T-cell (primary cell): ENCODE measurements around the gene HSPD1. TPM values are rescaled to one million over a fixed set of nuclear protein-coding genes. Genes with fewer than 3 reads are reported as not detected.

Source experiments
- ATAC-seq, 4 experiments: fragments of 200-7000 bp in 3 of 4; fragments of 150-1000 bp in 1 of 4; cut with Tn5 transposase; replicated peaks in 1 of 4; 1 replicate in 3 of 4; 2 replicates in 1 of 4; pipeline ENCODE4 v1.10.0; 2021; ENCODE audit warnings: moderate library complexity in 3 of 4, mild to moderate bottlenecking in 2 of 4, moderate number of reproducible peaks in 1 of 4
- CTCF ChIA-PET, 2 donors: fragments of 300-600 bp; sonication (Branson Sonifier 250); formaldehyde crosslinking; loops; one replicate each; lab custom pipeline; 2022; ENCODE audit warnings: antibody characterized with exemption in 2 of 2; lab: Charles Lee
- POLR2A ChIA-PET, 2 donors: fragments of 300-600 bp; sonication (Branson Sonifier 250); formaldehyde crosslinking; loops; one replicate each; lab custom pipeline; 2022; ENCODE audit warnings: antibody characterized with exemption in 2 of 2; lab: Charles Lee
- DNase-seq, 35 experiments: peaks; one replicate each; pipeline versions ENCODE4 v3.0.0 to v3.0.0-alpha.2; 2013 to 2023
- H3K27ac ChIP-seq: one replicate; pipeline ENCODE4 v1.5.1; 2013; ENCODE audit warnings: low read length
- H3K27me3 ChIP-seq, 2 experiments: replicated peaks in 1 of 2; 1 replicate in 1 of 2; 2 replicates in 1 of 2; pipeline versions ENCODE4 v1.6.1 to v1.7.0; 2013; ENCODE audit warnings: low read length in 1 of 2, mixed read lengths in 1 of 2; ENCODE audit not compliant: control insufficient read depth in 2 of 2, insufficient read depth in 2 of 2; ENCODE audit errors: extremely low read depth in 1 of 2
- H3K36me3 ChIP-seq, 2 donors: 1 replicate in 1 of 2; 2 replicates in 1 of 2; pipeline versions ENCODE4 v1.6.1 to v1.7.0; 2013; ENCODE audit warnings: low read length in 1 of 2; ENCODE audit not compliant: control insufficient read depth in 2 of 2, insufficient read depth in 1 of 2; ENCODE audit errors: extremely low read depth in 1 of 2
- H3K4me1 ChIP-seq, 2 experiments: 1 replicate in 1 of 2; 2 replicates in 1 of 2; pipeline versions ENCODE4 v1.6.1 to v1.7.0; 2013; ENCODE audit warnings: low read length in 2 of 2, mixed read lengths in 1 of 2; ENCODE audit not compliant: insufficient read depth in 2 of 2, control insufficient read depth in 1 of 2; ENCODE audit errors: extremely low read depth in 1 of 2
- H3K4me3 ChIP-seq, 2 donors: 1 replicate in 1 of 2; 2 replicates in 1 of 2; pipeline versions ENCODE4 v1.5.1 to v1.7.0; 2013; ENCODE audit warnings: mild to moderate bottlenecking in 2 of 2, low read length in 1 of 2, moderate library complexity in 1 of 2; ENCODE audit not compliant: control insufficient read depth in 1 of 2; ENCODE audit errors: extremely low read depth in 1 of 2
- H3K9me3 ChIP-seq: 2 replicates; pipeline ENCODE4 v1.7.0; 2013
- H3K27ac Mint-ChIP-seq, 2 donors: one replicate each; pipeline ENCODE4 v1.8.0; 2020 to 2021; ENCODE audit warnings: mild to moderate bottlenecking in 2 of 2, mixed read lengths in 2 of 2
- H3K27me3 Mint-ChIP-seq, 2 donors: one replicate each; pipeline ENCODE4 v1.8.0; 2021 to 2022; ENCODE audit warnings: mixed read lengths in 2 of 2
- H3K36me3 Mint-ChIP-seq: one replicate; pipeline ENCODE4 v1.8.0; 2021; ENCODE audit warnings: mixed read lengths
- H3K4me1 Mint-ChIP-seq, 3 donors: one replicate each; pipeline ENCODE4 v1.8.0; 2020 to 2022; ENCODE audit warnings: mixed read lengths in 3 of 3, mild to moderate bottlenecking in 1 of 3
- H3K4me3 Mint-ChIP-seq, 3 donors: one replicate each; pipeline ENCODE4 v1.8.0; 2020 to 2022; ENCODE audit warnings: mild to moderate bottlenecking in 3 of 3, mixed read lengths in 3 of 3, moderate library complexity in 3 of 3
- H3K9me3 Mint-ChIP-seq, 3 donors: one replicate each; pipeline ENCODE4 v1.8.0; 2020 to 2022; ENCODE audit warnings: mixed read lengths in 3 of 3
- WGBS: methylation state at CpG from one replicate; pipeline ENCODE4 v1.1.5; 2013; ENCODE audit warnings: missing lambda C conversion rate; ENCODE audit not compliant: insufficient coverage; 5-methylcytosine and 5-hydroxymethylcytosine counted together
- total RNA-seq, 35 experiments: library from RNA in 6 of 35; stranded (reverse) in 6 of 35; fragments of 120-200 nt in 1 of 35; gene quantifications; one replicate each; pipeline versions ENCODE4 v1.2.1 to v1.2.4 and lab custom pipeline; 2013 to 2026

The HSPD1 gene
- total RNA-seq, result 100 to 1,000 TPM; 125 to 164 (median 130) TPM
- 175 TPM for total RNA-seq (2013)
- total RNA-seq (lab: John Stamatoyannopoulos, UW), result 133 to 2,793 (median 346) reads per million in 29 experiments

DNA sequence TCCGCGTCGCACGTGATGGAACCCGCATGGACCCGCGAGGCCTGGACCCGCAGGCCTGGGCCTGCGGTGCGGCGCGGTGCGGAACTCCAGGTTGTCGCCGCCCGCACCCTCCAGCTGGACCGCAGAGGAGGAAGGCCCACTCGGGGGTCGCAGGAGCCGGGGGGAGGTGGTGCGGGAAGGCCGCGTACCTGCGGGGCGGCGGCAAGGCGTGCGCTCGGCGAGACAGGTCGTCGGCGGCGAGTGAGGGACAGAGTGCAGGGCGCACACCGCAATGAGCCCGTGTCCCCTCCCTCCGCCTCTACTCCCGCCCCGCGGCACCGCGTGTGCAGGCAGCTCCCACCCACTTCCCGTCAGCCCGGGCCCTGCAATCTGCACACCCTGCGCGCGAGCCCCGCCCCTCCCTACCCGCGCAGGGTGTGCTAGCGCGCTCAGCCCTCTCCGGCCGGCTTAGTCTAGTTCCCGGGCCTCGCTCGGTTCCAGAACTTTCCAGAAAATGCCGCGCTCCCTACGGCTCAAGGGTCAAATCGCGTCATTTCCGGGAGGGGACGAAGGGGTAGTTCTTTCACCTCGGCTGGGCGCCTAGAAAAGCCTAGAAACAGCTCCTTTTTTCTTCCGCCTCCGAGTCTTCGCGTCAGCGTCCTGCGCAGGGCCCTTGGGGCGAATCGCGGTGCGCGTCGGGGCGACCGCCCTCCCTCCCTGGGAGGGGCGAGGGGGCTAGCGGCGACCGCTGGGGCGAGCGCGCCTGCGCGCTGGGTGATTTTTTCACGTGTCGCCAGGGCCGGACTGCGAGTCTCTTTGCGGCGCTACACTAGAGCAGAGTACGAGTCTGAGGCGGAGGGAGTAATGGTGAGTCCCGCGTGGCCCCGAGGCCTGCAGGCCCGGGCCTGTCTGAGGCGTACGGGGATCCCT is at the start of gene HSPD1, which contains the start of gene HSPE1:
TSS of gene HSPD1 (minus strand) at position 247 of the 909 bp plus-strand sequence. CDS start 992 bp downstream, outside the sequence.
TSS of gene HSPE1 (plus strand) at position 786 of the 909 bp plus-strand sequence. CDS start at position 844, 58 bp downstream.
- WGBS, result under 1% methylated on average over 89 of the region's 104 CpGs
- Histone ChIP-seq H3K27ac (peak within 1 kb of the TSS; percentile 98), H3K4me1 (peaks cover 23 to 31% of the 10 kb centered on the region in 2 experiments), H3K36me3 (peaks cover 0 to 35% of the 10 kb centered on the region in 2 donors), H3K27me3 (no peaks in the 10 kb centered on the region), H3K4me3 (peak within 1 kb of the TSS; percentile 64 to 91), H3K9me3 (no peaks in the 10 kb centered on the region)
- Mint-ChIP-seq H3K4me1 (peaks cover 66 to 70% (median 67%) of the 10 kb centered on the region in 3 donors), H3K4me3 (peak within 1 kb of the TSS; percentile 92 to 97 (median 95)), H3K27me3 (no peaks in the 10 kb centered on the region), H3K27ac (peak within 1 kb of the TSS; percentile 91 to 98), H3K9me3 (no peaks in the 10 kb centered on the region), H3K36me3 (peaks cover 37% of the 10 kb centered on the region)
- CTCF ChIA-PET, result interaction anchor here (0.6 to 1.6 kb wide), 8 partner anchors 13 to 892 kb away, joined by 3 to 4 read pairs (median 4); partner anchors contain the start of gene COQ10B (in 1 of the 2)
- POLR2A ChIA-PET, result interaction anchor here (0.5 to 2.7 kb wide), 19 partner anchors 9 to 301 kb away, joined by 3 to 36 read pairs (median 4); partner anchors contain the start of genes SF3B1 (in 2 of the 2), COQ10B (in 1 of the 2), MARS2 (in 1 of the 2) and MOB4 (in 1 of the 2)
- peak; percentile 80 to 90 (median 84) for ATAC-seq
- DNase-seq, result peak; percentile 91 to 98 (median 94)

DNA sequence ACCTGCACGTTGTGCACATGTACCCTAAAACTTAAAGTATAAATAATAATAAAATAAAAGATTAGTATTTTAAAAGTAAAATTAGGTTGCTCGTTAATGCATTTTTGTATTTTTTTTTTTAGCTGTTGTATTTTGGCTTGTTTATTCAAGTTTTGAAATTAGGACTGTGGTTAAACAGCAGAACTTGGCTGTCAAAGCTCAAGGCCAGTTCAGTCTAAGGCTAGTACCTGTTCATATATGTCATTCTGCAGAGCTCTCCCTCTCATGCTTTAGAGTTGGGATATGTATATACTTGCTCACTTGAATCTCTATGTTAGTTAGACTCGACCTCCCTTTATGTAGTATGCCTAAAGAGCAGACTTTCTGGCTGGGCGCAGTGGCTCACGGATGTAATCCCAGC is 48.9 kb upstream of the HSPD1 start:
- no peaks in the 10 kb centered on the region for H3K4me1 ChIP-seq
- WGBS, result 90% methylated on average over 2 of the region's 5 CpGs
- Mint-ChIP-seq H3K4me3 (no peak overlapping the region), H3K27ac (no peak overlapping the region), H3K4me1 (peaks cover 2 to 6% (median 5%) of the 10 kb centered on the region in 3 donors), H3K36me3 (peaks cover 45% of the 10 kb centered on the region), H3K27me3 (no peaks in the 10 kb centered on the region), H3K9me3 (no peaks in the 10 kb centered on the region)
- no peak overlapping the region for H3K27ac ChIP-seq
- ATAC-seq, result no peak
- no peak overlapping the region for H3K4me3 ChIP-seq
- ChIA-PET CTCF (no interaction called here), POLR2A (interaction anchor here in 1 of 2 donors (0.7 kb wide), 1 partner anchor 881 kb away, joined by 4 read pairs; no protein-coding TSS in a partner anchor)
- no peaks in the 10 kb centered on the region for H3K9me3 ChIP-seq
- no peak for DNase-seq
- H3K36me3 ChIP-seq, result peaks cover 16 to 57% of the 10 kb centered on the region in 2 donors
- H3K27me3 ChIP-seq, result no peaks in the 10 kb centered on the region

DNA sequence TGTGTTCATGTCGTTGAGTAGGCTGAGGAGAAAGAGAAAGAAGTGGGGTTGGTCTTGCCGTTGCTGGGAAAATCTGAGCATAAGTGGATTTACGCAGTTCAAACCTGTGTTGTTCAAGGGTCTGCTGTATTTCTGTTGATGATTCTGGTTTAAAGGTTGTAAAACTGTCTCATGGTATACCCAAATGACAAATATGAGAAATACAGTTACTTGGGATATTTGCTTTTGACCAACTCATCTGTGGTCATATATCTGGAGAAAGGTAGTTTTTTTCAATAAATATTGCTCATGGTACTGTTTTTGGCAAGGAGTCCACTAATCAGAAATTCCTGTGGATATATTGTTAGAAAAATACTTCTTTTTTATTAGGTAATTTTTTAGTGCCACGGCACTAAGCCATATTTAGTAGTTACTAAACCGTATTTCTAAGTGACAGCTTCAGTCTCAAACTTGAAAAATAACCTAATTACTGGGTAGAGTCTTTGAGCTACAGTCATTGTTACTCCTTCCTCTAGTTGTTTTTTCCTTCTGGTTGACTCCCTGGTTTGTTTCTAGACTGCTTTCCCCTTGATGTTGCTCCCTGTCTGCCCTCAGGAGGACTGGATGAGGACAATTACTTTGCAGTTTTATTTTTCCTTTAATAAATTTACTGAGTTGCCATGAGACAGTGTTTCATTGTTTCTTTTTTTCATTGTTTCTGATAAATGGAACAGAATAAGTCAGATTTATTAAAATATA is 47.7 kb upstream of the HSPD1 start:
- no peaks in the 10 kb centered on the region for H3K9me3 Mint-ChIP-seq
- H3K27me3 Mint-ChIP-seq, result no peaks in the 10 kb centered on the region
- H3K36me3 Mint-ChIP-seq, result peaks cover 44% of the 10 kb centered on the region
- WGBS, result 100% methylated on average over 3 of the region's 5 CpGs
- peaks cover 3 to 6% (median 5%) of the 10 kb centered on the region in 3 donors for H3K4me1 Mint-ChIP-seq
- peak overlapping the region; percentile 22 to 72 for H3K27ac Mint-ChIP-seq
- DNase-seq (no peak), ATAC-seq (no peak)
- H3K4me3 ChIP-seq, result no peak overlapping the region
- H3K4me3 Mint-ChIP-seq, result no peak overlapping the region
- H3K27me3 ChIP-seq, result no peaks in the 10 kb centered on the region
- POLR2A ChIA-PET, result interaction anchor here in 1 of 2 donors (0.5 kb wide), 1 partner anchor 148 kb away, joined by 3 read pairs; no protein-coding TSS in a partner anchor
- H3K4me1 ChIP-seq, result no peaks in the 10 kb centered on the region
- H3K9me3 ChIP-seq, result no peaks in the 10 kb centered on the region
- CTCF ChIA-PET, result no interaction called here
- H3K27ac ChIP-seq, result no peak overlapping the region
- H3K36me3 ChIP-seq, result peaks cover 12 to 62% of the 10 kb centered on the region in 2 donors

DNA sequence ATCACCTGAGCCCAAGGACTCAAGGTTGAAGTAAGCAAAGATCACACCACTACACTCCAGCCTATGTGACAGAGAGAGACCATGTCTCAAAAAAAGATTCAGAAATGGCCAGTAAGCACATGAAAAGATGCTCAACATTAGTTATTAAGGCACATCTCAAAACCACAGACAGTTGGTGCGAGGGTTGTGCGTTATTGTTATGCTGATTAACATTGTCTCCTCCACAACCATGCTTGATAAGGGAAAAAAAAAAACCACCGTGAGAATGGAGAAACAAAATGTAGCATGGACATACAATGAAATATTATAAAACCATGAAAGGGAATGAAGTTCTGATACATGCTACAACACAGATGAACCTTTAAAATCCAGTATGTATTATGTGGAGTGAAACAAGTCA is 43.6 kb upstream of the HSPD1 start:
- Mint-ChIP-seq H3K27me3 (no peaks in the 10 kb centered on the region), H3K4me3 (no peak overlapping the region), H3K4me1 (peaks cover 19 to 21% (median 20%) of the 10 kb centered on the region in 3 donors), H3K27ac (no peak overlapping the region), H3K36me3 (peaks cover 46% of the 10 kb centered on the region), H3K9me3 (no peaks in the 10 kb centered on the region)
- ATAC-seq, result no peak
- H3K4me3 ChIP-seq, result no peak overlapping the region
- H3K36me3 ChIP-seq, result peaks cover 18 to 63% of the 10 kb centered on the region in 2 donors
- ChIA-PET POLR2A (no interaction called here), CTCF (no interaction called here)
- DNase-seq, result no peak
- H3K27ac ChIP-seq, result no peak overlapping the region
- no peaks in the 10 kb centered on the region for H3K27me3 ChIP-seq
- H3K9me3 ChIP-seq, result no peaks in the 10 kb centered on the region
- H3K4me1 ChIP-seq, result no peaks in the 10 kb centered on the region
- WGBS, result no CpG with 5 or more reads among the region's 3 CpGs

DNA sequence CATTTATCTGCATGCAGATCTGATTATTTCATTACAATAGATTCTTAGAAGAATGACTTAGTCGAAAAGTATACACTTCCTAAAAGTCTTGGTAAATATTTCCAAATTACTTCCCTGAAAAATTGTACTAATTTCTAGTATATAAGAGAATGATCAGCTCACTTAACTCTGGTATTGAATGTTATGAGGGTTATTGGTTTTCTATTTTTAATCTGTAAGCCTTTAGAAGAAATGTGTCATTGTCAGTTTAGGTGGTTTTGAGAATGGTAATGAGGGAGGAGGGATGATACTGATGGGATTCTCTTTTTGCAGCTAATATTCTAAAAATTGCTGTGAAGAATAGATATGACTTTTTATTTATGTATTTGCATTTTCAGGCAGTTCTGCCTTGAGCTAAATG is 40.1 kb upstream of the HSPD1 start:
- Mint-ChIP-seq H3K27ac (peak overlapping the region in 1 of 2 donors; percentile 41), H3K4me3 (no peak overlapping the region), H3K27me3 (no peaks in the 10 kb centered on the region), H3K9me3 (no peaks in the 10 kb centered on the region), H3K4me1 (peaks cover 25 to 35% (median 28%) of the 10 kb centered on the region in 3 donors), H3K36me3 (peaks cover 37% of the 10 kb centered on the region)
- H3K27me3 ChIP-seq, result no peaks in the 10 kb centered on the region
- H3K27ac ChIP-seq, result no peak overlapping the region
- CTCF ChIA-PET, result no interaction called here
- DNase-seq, result no peak
- H3K36me3 ChIP-seq, result peaks cover 11 to 70% of the 10 kb centered on the region in 2 donors
- POLR2A ChIA-PET, result no interaction called here
- ATAC-seq, result no peak
- H3K9me3 ChIP-seq, result no peaks in the 10 kb centered on the region
- peaks cover 2 to 3% of the 10 kb centered on the region in 2 experiments for H3K4me1 ChIP-seq
- H3K4me3 ChIP-seq, result no peak overlapping the region
- WGBS, result no CpG with 5 or more reads among the region's 1 CpG
